Upper lobe of left lung (tissue), 4 donors: ENCODE results near the gene FAM222A.

Experiments
- CTCF ChIP-seq, 6 experiments: fragments of 450-650 bp in 4 of 6; fragments of 200-600 bp in 2 of 6; sonication (generic) in 2 of 6; IDR thresholded peaks; one replicate each; pipeline ENCODE4 v1.5.1; 2016 to 2019; ENCODE audit warnings: antibody characterized with exemption in 6 of 6
- EP300 ChIP-seq, 4 donors: sonication (generic); formaldehyde crosslinking; IDR thresholded peaks; one replicate each; pipeline ENCODE4 v1.5.1; 2017; ENCODE audit warnings: antibody characterized with exemption in 4 of 4, control low read depth in 2 of 4
- POLR2A ChIP-seq, 4 donors: fragments of 450-650 bp; IDR thresholded peaks; one replicate each; pipeline ENCODE4 v1.5.1; 2016 to 2017; ENCODE audit warnings: antibody characterized with exemption in 4 of 4, mild to moderate bottlenecking in 2 of 4

GRCh38 chr12:109720857-109721189, 7.2 kb downstream of the FAM222A start:
- TF ChIP-seq POLR2A (IDR thresholded peaks at IDR 0.05), result no peak
- TF ChIP-seq CTCF (IDR thresholded peaks at IDR 0.05), result no peak
- TF ChIP-seq EP300 (IDR thresholded peaks at IDR 0.05), result no peak
